PC-3 (cell line): ENCODE results near the gene ERMN. TPM values are rescaled to one million over a fixed set of nuclear protein-coding genes. Genes with fewer than 3 reads are reported as not detected.

Source experiments
- ATAC-seq: fragments of 200-7000 bp; cut with Tn5 transposase; 2 replicates; pipeline ENCODE4 v1.9.1; 2020; ENCODE audit warnings: mild to moderate bottlenecking, moderate library complexity
- BruUV-seq: library from RNA; stranded (reverse); fragments of 400-500 nt; replicated peaks from 2 replicates; lab custom pipeline; 2021; lab: Mats Ljungman, UMichigan
- CTCF ChIA-PET: fragments of 300-600 bp; sonication (Branson Sonifier 250); formaldehyde crosslinking; loops from one replicate; lab custom pipeline; 2022; ENCODE audit warnings: antibody characterized with exemption; lab: Charles Lee
- POLR2A ChIA-PET: fragments of 300-600 bp; sonication (Branson Sonifier 250); formaldehyde crosslinking; loops from one replicate; lab custom pipeline; 2022; ENCODE audit warnings: antibody characterized with exemption; ENCODE audit not compliant: unreplicated experiment; lab: Charles Lee
- DNase-seq: peaks from one replicate; pipeline ENCODE4 v3.0.0-alpha.2; 2015
- H2AFZ ChIP-seq: fragments of 300-600 bp; sonication (generic); 2 replicates; pipeline ENCODE4 v1.6.0; 2016; ENCODE audit warnings: antibody characterized with exemption, low read length
- H3F3A ChIP-seq: fragments of 300-600 bp; sonication (generic); one replicate; pipeline ENCODE4 v1.6.0; 2017; ENCODE audit warnings: antibody characterized with exemption, low read length, control low read depth, mild to moderate bottlenecking; ENCODE audit not compliant: unreplicated experiment
- H3K27ac ChIP-seq: fragments of 300-600 bp; sonication (generic); 2 replicates; pipeline ENCODE4 v1.5.1; 2016; ENCODE audit warnings: mild to moderate bottlenecking, low read length
- H3K27me3 ChIP-seq: fragments of 300-600 bp; sonication (generic); 2 replicates; pipeline ENCODE4 v1.6.1; 2016; ENCODE audit warnings: low read length, mixed read lengths
- H3K36me3 ChIP-seq: fragments of 300-600 bp; sonication (generic); 2 replicates; pipeline ENCODE4 v1.6.1; 2016; ENCODE audit warnings: low read depth, mixed run types, low read length, mixed read lengths
- H3K4me1 ChIP-seq: fragments of 300-600 bp; sonication (generic); 2 replicates; pipeline ENCODE4 v1.5.1; 2016; ENCODE audit warnings: low read length; ENCODE audit not compliant: insufficient read depth
- H3K4me2 ChIP-seq: fragments of 300-600 bp; sonication (generic); 2 replicates; pipeline ENCODE4 v1.6.0; 2016; ENCODE audit warnings: low read length
- H3K4me3 ChIP-seq: fragments of 300-600 bp; sonication (generic); 2 replicates; pipeline ENCODE4 v1.5.1; 2016; ENCODE audit warnings: mild to moderate bottlenecking, low read length, mixed read lengths
- H3K79me2 ChIP-seq: fragments of 300-600 bp; sonication (generic); 2 replicates; pipeline ENCODE4 v1.6.1; 2017; ENCODE audit warnings: low read length, mixed read lengths
- H3K9ac ChIP-seq: fragments of 300-600 bp; sonication (generic); 2 replicates; pipeline ENCODE4 v1.6.0; 2016; ENCODE audit warnings: mild to moderate bottlenecking, low read length
- H3K9me2 ChIP-seq: fragments of 300-600 bp; sonication (generic); replicated peaks from 2 replicates; pipeline ENCODE4 v1.6.1; 2016; ENCODE audit warnings: mixed run types, low read length, mixed read lengths
- H3K9me3 ChIP-seq: fragments of 300-600 bp; sonication (generic); 2 replicates; pipeline ENCODE4 v1.6.1; 2016; ENCODE audit warnings: low read length, mixed read lengths
- H4K20me1 ChIP-seq: fragments of 300-600 bp; sonication (generic); 2 replicates; pipeline ENCODE4 v1.6.1; 2016; ENCODE audit warnings: low read length, mixed read lengths
- EZH2 ChIP-seq: fragments of 300-600 bp; sonication (generic); IDR thresholded peaks from one replicate; pipeline ENCODE4 v1.6.1; 2017; ENCODE audit warnings: antibody characterized with exemption, mild to moderate bottlenecking, low read length; ENCODE audit not compliant: unreplicated experiment
- EZH2phosphoT487 ChIP-seq: fragments of 300-600 bp; sonication (generic); IDR thresholded peaks from 2 replicates; pipeline ENCODE4 v1.6.1; 2018; ENCODE audit warnings: mild to moderate bottlenecking, antibody characterized with exemption, low read length, borderline replicate concordance
- intact Hi-C: fragments of 100-400 bp; cut with micrococcal nuclease; formaldehyde crosslinking; loops from 2 replicates; pipeline ENCODE4 v1.9.0; 2023
- total RNA-seq: library from RNA; depleted of rRNA; stranded (reverse); fragments of >200 nt; gene quantifications from 2 replicates; pipeline ENCODE4 v1.2.3, GENCODE V29; 2014
- TF ChIP-seq, protein P1 (sequence below): fragments of 300-600 bp; sonication (generic); conservative IDR thresholded peaks from 2 replicates; pipeline ENCODE4 v1.5.1; 2017; ENCODE audit warnings: antibody characterized with exemption, low read depth, mild to moderate bottlenecking, low read length

Gene ERMN
- total RNA-seq, 1 experiment from 2014 or later = not detected

GRCh38 chr2:157367704-157368103 is 42.1 kb upstream of the ERMN start:
- intact Hi-C loops = no loop called here

DNA sequence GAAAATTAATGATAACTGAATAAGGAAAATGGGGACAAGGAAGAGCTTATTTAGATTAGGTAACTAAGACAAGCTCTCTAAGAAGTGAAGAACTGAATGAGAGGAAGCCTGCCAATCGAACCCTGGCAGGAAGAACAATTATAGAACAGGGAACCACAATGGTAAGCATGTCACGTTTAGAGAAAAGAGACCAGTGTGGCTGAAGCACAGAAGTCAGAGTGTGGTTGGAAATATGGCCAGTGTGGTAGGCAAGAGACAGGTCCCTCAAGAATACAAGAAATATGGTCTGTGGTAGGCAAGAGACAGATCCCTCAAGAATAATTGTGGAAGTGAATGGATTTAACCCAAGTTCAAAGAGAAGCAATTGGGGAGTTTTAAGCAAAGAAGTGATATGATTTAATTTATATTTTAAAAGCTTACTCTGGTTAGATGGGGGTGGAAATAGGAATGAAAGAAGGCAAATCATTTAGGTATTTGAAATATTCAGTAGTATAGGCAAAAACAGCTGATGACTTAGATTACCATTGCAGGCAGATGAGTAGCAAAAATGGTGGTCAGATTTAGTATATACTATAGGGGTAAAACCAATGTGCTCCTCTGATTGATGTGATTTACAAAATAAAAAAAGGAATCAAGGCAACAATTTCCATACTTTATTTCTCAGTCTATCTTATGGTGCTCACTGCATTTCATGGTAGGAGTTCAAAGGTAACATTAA is 38.8 kb upstream of the ERMN start:
- POLR2A ChIA-PET = no interaction called here
- CTCF ChIA-PET = no interaction called here
- H3K27ac ChIP-seq = no peak overlapping the region
- no peak for ATAC-seq
- intact Hi-C loops = no loop called here
- no TSS peak for BruUV-seq
- H3F3A ChIP-seq = no peaks in the 10 kb centered on the region
- H3K4me1 ChIP-seq = no peaks in the 10 kb centered on the region
- H3K9ac ChIP-seq = no peak overlapping the region
- no peak overlapping the region for H3K4me3 ChIP-seq
- no peaks in the 10 kb centered on the region; the same call in 1 of the 2 replicates for H3K9me2 ChIP-seq
- no peaks in the 10 kb centered on the region for H4K20me1 ChIP-seq
- H3K79me2 ChIP-seq = no peaks in the 10 kb centered on the region
- H3K4me2 ChIP-seq = no peak overlapping the region
- no peak overlapping the region for H2AFZ ChIP-seq
- H3K36me3 ChIP-seq = no peaks in the 10 kb centered on the region
- TF ChIP-seq EZH2phosphoT487 = no peak
- TF ChIP-seq EZH2 = no peak
- TF ChIP-seq, protein P1, sequence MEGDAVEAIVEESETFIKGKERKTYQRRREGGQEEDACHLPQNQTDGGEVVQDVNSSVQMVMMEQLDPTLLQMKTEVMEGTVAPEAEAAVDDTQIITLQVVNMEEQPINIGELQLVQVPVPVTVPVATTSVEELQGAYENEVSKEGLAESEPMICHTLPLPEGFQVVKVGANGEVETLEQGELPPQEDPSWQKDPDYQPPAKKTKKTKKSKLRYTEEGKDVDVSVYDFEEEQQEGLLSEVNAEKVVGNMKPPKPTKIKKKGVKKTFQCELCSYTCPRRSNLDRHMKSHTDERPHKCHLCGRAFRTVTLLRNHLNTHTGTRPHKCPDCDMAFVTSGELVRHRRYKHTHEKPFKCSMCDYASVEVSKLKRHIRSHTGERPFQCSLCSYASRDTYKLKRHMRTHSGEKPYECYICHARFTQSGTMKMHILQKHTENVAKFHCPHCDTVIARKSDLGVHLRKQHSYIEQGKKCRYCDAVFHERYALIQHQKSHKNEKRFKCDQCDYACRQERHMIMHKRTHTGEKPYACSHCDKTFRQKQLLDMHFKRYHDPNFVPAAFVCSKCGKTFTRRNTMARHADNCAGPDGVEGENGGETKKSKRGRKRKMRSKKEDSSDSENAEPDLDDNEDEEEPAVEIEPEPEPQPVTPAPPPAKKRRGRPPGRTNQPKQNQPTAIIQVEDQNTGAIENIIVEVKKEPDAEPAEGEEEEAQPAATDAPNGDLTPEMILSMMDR = no peak
- H3K27me3 ChIP-seq = no peaks in the 10 kb centered on the region; the same call in 1 of the 2 replicates
- DNase-seq = no peak
- H3K9me3 ChIP-seq = no peaks in the 10 kb centered on the region

More at GRCh38 chr2:157367704-157368103, 42.1 kb upstream of the ERMN start:
- no peak for DNase-seq
- BruUV-seq = no TSS peak
- ChIA-PET POLR2A (no interaction called here), CTCF (no interaction called here)
- Histone ChIP-seq H3K9me2 (no peaks in the 10 kb centered on the region; the same call in 1 of the 2 replicates), H3K9me3 (no peaks in the 10 kb centered on the region), H2AFZ (no peak overlapping the region), H3K27me3 (no peaks in the 10 kb centered on the region; the same call in 1 of the 2 replicates), H3K27ac (no peak overlapping the region), H3F3A (no peaks in the 10 kb centered on the region), H3K4me2 (no peak overlapping the region), H3K79me2 (no peaks in the 10 kb centered on the region), H3K4me3 (no peak overlapping the region), H3K9ac (no peak overlapping the region), H3K4me1 (no peaks in the 10 kb centered on the region), H3K36me3 (no peaks in the 10 kb centered on the region), H4K20me1 (no peaks in the 10 kb centered on the region)
- no peak for ATAC-seq
- no peak for TF ChIP-seq EZH2
- TF ChIP-seq EZH2phosphoT487 = no peak
- TF ChIP-seq, protein P1 = no peak

DNA sequence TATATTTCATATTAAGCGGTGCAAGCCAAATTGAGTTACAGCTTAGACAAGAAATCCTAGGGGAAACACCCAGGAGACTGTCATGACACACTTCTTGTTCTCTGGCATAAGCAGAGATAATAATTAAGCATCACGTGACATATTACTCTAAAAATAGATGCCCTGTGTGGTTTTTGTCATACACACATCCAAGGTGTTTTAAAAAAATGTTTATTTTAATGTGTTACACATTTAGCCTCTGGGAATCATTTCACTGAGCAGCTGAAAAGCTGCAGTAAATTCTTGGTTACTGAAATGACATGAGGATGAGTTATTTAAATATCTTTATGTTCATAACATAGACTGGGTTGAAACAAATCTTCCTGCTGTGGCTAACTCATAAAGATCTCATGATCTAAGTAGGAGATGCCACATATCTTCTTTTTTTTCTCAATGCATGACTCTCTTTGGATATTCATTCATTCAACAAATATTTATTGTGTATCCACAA is 38.0 kb upstream of the ERMN start:
- Histone ChIP-seq H3K9me2 (no peaks in the 10 kb centered on the region; the same call in 1 of the 2 replicates), H3K36me3 (no peaks in the 10 kb centered on the region), H3K79me2 (no peaks in the 10 kb centered on the region), H3K9me3 (no peaks in the 10 kb centered on the region), H3K27me3 (no peaks in the 10 kb centered on the region; the same call in 1 of the 2 replicates), H3K4me3 (no peak overlapping the region), H3K27ac (no peak overlapping the region), H3K4me2 (no peak overlapping the region), H3F3A (no peaks in the 10 kb centered on the region), H3K4me1 (no peaks in the 10 kb centered on the region), H4K20me1 (no peaks in the 10 kb centered on the region), H2AFZ (no peak overlapping the region), H3K9ac (no peak overlapping the region)
- DNase-seq = no peak
- ChIA-PET POLR2A (no interaction called here), CTCF (no interaction called here)
- intact Hi-C loops = no loop called here
- no peak for ATAC-seq
- TF ChIP-seq, protein P1 = no peak
- TF ChIP-seq EZH2 (no peak), EZH2phosphoT487 (no peak)
- BruUV-seq = no TSS peak
